Measurements from ENCODE around the gene BUB3. TPM values are rescaled to one million over a fixed set of nuclear protein-coding genes. Genes with fewer than 3 reads are reported as not detected.
"Not testable (repeated sequence)": the region's sequence is repeated elsewhere in the genome, so short reads cannot be mapped to it uniquely, and the experiment has no call there.

BUB3 gene
- total and polyA plus RNA-seq, 2 donors (not counting 1 experiment from before 2014, with no cell fraction given): 121 to 195 TPM

DNA sequence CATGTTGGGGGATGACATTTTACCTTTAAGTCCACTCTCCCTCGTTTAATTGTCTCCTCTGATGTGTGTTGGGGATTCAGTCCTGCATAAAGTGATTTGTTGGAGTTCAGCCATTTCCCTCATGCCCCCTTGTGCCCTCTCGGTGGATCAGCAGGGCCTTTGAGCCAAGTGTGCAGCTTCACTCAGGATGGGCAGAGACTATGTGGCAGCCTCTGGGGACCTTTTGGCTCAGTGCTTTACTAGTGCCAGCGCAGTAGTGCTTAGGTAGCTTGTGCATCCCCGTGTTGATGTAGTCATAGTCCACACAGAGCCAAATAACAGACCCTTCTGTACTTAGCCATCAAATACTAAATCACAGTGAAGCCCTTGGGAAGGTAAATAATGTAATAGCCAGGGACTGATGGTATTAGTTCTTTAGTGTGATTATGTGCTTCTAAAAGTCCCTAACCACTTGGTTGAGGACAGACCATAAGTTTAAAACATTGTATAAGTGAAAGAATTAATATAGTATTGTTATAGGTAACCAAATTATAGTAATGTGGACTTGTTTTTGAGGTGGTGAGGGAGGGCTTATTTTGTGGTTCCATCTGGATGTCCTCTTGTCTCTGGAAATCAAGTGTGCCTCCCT is 11.4 kb downstream of the BUB3 start:
- H3K36me3 ChIP-seq (ENCODE audit: control insufficient read depth, insufficient read depth, low read length): peaks cover 6% of the 10 kb centered on the region
- no peak for DNase-seq (ENCODE audit: low read depth in 2 of 2)

DNA sequence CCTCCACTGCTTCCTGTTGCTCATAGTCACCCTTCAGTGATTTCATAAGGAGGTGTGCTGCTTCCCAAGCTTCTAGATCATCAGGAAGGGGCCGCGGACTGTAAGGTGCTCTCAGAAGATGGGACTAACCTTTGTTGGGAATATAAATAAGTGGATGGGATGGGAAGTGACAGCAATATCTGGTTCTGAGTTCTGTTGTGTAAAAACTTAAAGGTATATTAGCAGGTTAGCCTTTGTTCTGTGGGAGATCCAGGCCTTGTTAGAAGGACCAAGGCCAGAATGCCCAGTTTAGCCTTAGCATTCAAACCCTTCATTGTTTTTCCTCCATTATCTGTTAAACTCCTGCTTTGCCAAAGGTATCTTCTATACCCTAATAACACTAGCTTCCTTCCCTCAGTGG is 12.4 kb downstream of the BUB3 start:
- Histone ChIP-seq H3K9ac (ENCODE audit: insufficient read depth, low read length) (no peak overlapping the region), H3K4me2 (ENCODE audit: extremely low read depth, insufficient read depth, low read length) (no peak overlapping the region), H3K36me3 (ENCODE audit: control insufficient read depth, insufficient read depth, low read length) (peaks cover 3% of the 10 kb centered on the region), H3K27me3 (ENCODE audit: control insufficient read depth, insufficient read depth, low read length) (no peaks in the 10 kb centered on the region), H3K4me3 (replicated peaks in 1 of 4; ENCODE audit: control extremely low read depth in 1 of 4, insufficient read depth in 1 of 4, low read depth in 3 of 4, low read length in 4 of 4) (no peak overlapping the region), H3K79me2 (ENCODE audit: control insufficient read depth, insufficient read depth, low read length) (peaks cover 34% of the 10 kb centered on the region), H3K9me3 (ENCODE audit: control insufficient read depth, insufficient read depth, low read depth, low read length) (no peaks in the 10 kb centered on the region), H3K27ac (ENCODE audit: insufficient read depth, low read length) (no peak overlapping the region), H4K20me1 (ENCODE audit: control insufficient read depth, extremely low read depth, insufficient read depth, low read length) (no peaks in the 10 kb centered on the region), H3K4me1 (ENCODE audit: control insufficient read depth, extremely low read depth, insufficient read depth, low read length) (no peaks in the 10 kb centered on the region), H2AFZ (ENCODE audit: low read length) (no peak overlapping the region)
- no peak for DNase-seq (ENCODE audit: low read depth in 2 of 2)
- no peak for TF ChIP-seq EZH2 (IDR thresholded peaks at IDR 0.05; ENCODE audit: low read length, missing control alignments)
- TF ChIP-seq, protein P1, sequence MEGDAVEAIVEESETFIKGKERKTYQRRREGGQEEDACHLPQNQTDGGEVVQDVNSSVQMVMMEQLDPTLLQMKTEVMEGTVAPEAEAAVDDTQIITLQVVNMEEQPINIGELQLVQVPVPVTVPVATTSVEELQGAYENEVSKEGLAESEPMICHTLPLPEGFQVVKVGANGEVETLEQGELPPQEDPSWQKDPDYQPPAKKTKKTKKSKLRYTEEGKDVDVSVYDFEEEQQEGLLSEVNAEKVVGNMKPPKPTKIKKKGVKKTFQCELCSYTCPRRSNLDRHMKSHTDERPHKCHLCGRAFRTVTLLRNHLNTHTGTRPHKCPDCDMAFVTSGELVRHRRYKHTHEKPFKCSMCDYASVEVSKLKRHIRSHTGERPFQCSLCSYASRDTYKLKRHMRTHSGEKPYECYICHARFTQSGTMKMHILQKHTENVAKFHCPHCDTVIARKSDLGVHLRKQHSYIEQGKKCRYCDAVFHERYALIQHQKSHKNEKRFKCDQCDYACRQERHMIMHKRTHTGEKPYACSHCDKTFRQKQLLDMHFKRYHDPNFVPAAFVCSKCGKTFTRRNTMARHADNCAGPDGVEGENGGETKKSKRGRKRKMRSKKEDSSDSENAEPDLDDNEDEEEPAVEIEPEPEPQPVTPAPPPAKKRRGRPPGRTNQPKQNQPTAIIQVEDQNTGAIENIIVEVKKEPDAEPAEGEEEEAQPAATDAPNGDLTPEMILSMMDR (conservative IDR thresholded peaks at IDR 0.05 in 1 of 2, IDR thresholded peaks at IDR 0.05 in 1 of 2; ENCODE audit: low read depth in 1 of 2, low read length in 2 of 2): no peak

More for the DNA sequence above, 11.4 kb downstream of the BUB3 start:
- Histone ChIP-seq H3K9me3 (ENCODE audit: control insufficient read depth, insufficient read depth, low read depth, low read length) (no peaks in the 10 kb centered on the region), H2AFZ (ENCODE audit: low read length) (no peak overlapping the region), H3K9ac (ENCODE audit: insufficient read depth, low read length) (no peak overlapping the region), H3K27me3 (ENCODE audit: control insufficient read depth, insufficient read depth, low read length) (no peaks in the 10 kb centered on the region), H3K27ac (ENCODE audit: insufficient read depth, low read length) (no peak overlapping the region), H4K20me1 (ENCODE audit: control insufficient read depth, extremely low read depth, insufficient read depth, low read length) (no peaks in the 10 kb centered on the region), H3K4me1 (ENCODE audit: control insufficient read depth, extremely low read depth, insufficient read depth, low read length) (no peaks in the 10 kb centered on the region), H3K4me2 (ENCODE audit: extremely low read depth, insufficient read depth, low read length) (no peak overlapping the region), H3K4me3 (replicated peaks in 1 of 4; ENCODE audit: control extremely low read depth in 1 of 4, insufficient read depth in 1 of 4, low read depth in 3 of 4, low read length in 4 of 4) (no peak overlapping the region), H3K79me2 (ENCODE audit: control insufficient read depth, insufficient read depth, low read length) (peaks cover 42% of the 10 kb centered on the region)
- TF ChIP-seq EZH2 (IDR thresholded peaks at IDR 0.05; ENCODE audit: low read length, missing control alignments): no peak
- TF ChIP-seq, protein P1 (conservative IDR thresholded peaks at IDR 0.05 in 1 of 2, IDR thresholded peaks at IDR 0.05 in 1 of 2; ENCODE audit: low read depth in 1 of 2, low read length in 2 of 2): no peak

DNA sequence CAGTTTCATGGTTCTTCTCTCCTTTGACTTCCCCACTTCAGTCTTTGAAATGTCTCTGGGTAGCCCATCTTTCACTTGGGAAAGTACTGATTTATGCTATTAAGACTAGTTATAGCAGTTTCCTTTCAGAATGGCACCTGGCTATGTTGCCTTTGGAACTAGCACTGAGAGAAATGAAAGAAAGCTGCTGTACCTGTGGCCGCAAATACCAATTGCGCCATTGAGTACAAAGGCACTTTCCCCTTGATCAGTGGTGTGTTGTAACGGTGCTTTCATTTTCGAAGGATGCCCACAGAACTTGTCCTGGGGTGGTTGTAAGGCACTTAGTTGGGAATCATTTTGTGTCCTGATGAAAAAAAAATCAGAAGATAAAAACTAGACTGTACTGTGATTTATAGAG is 16.8 kb downstream of the BUB3 start:
- Histone ChIP-seq H4K20me1 (ENCODE audit: control insufficient read depth, extremely low read depth, insufficient read depth, low read length) (no peaks in the 10 kb centered on the region), H3K4me1 (ENCODE audit: control insufficient read depth, extremely low read depth, insufficient read depth, low read length) (no peaks in the 10 kb centered on the region), H3K27ac (ENCODE audit: insufficient read depth, low read length) (no peak overlapping the region), H2AFZ (ENCODE audit: low read length) (no peak overlapping the region), H3K4me2 (ENCODE audit: extremely low read depth, insufficient read depth, low read length) (no peak overlapping the region), H3K79me2 (ENCODE audit: control insufficient read depth, insufficient read depth, low read length) (peaks cover 6% of the 10 kb centered on the region), H3K9ac (ENCODE audit: insufficient read depth, low read length) (no peak overlapping the region), H3K27me3 (ENCODE audit: control insufficient read depth, insufficient read depth, low read length) (no peaks in the 10 kb centered on the region), H3K36me3 (ENCODE audit: control insufficient read depth, insufficient read depth, low read length) (peaks cover 3% of the 10 kb centered on the region), H3K9me3 (ENCODE audit: control insufficient read depth, insufficient read depth, low read depth, low read length) (no peaks in the 10 kb centered on the region), H3K4me3 (replicated peaks in 1 of 4; ENCODE audit: control extremely low read depth in 1 of 4, insufficient read depth in 1 of 4, low read depth in 3 of 4, low read length in 4 of 4) (no peak overlapping the region)
- TF ChIP-seq, protein P1 (conservative IDR thresholded peaks at IDR 0.05 in 1 of 2, IDR thresholded peaks at IDR 0.05 in 1 of 2; ENCODE audit: low read depth in 1 of 2, low read length in 2 of 2): no peak
- no peak for TF ChIP-seq EZH2 (IDR thresholded peaks at IDR 0.05; ENCODE audit: low read length, missing control alignments)
- DNase-seq (ENCODE audit: low read depth in 2 of 2): no peak

DNA sequence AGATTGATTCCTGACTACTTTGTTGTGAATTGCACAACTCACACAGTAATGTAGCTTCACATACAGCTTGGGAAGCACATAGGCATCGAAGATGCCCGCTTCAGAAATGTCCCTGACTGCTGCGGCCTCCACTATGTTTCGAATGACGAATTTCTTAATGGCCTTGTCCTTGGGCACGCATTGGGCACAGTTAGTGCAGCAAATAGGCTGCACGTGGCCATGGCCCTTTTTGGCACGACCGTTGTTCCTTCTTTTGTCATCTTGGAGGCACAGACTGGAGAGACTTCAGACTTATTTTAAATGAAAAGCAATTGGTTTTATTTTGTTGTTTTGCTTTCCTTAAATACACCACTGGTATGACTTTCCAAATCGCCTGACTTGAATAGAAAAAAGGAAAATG is 17.4 kb downstream of the BUB3 start:
- not testable (repeated sequence) for H4K20me1 ChIP-seq (ENCODE audit: control insufficient read depth, extremely low read depth, insufficient read depth, low read length); H3K4me2 ChIP-seq (ENCODE audit: extremely low read depth, insufficient read depth, low read length); H3K27me3 ChIP-seq (ENCODE audit: control insufficient read depth, insufficient read depth, low read length); H3K9me3 ChIP-seq (ENCODE audit: control insufficient read depth, insufficient read depth, low read depth, low read length); H3K4me3 ChIP-seq (replicated peaks in 1 of 4; ENCODE audit: control extremely low read depth in 1 of 4, insufficient read depth in 1 of 4, low read depth in 3 of 4, low read length in 4 of 4); H2AFZ ChIP-seq (ENCODE audit: low read length); DNase-seq (ENCODE audit: low read depth in 2 of 2); H3K36me3 ChIP-seq (ENCODE audit: control insufficient read depth, insufficient read depth, low read length); H3K9ac ChIP-seq (ENCODE audit: insufficient read depth, low read length); H3K4me1 ChIP-seq (ENCODE audit: control insufficient read depth, extremely low read depth, insufficient read depth, low read length); H3K27ac ChIP-seq (ENCODE audit: insufficient read depth, low read length); H3K79me2 ChIP-seq (ENCODE audit: control insufficient read depth, insufficient read depth, low read length)
